Measurements from ENCODE around the gene NOC4L.

- TF ChIP-seq CTCF (IDR thresholded peaks at IDR 0.05) (no peak), POLR2A (IDR thresholded peaks at IDR 0.05) (no peak)
These were observed 32.5 kb upstream of the NOC4L start for GRCh38 chr12:132111654-132112304.

Data from right lobe of liver (tissue), 4 donors.